DND-41 (cell line): ENCODE results near the gene HS3ST5.

ENCODE experiments used
- ATAC-seq: fragments of 200-7000 bp; cut with Tn5 transposase; 3 replicates; pipeline ENCODE4 v1.9.1; 2021; ENCODE audit warnings: low read depth; ENCODE audit not compliant: insufficient read depth
- DNase-seq: peaks from one replicate; pipeline ENCODE4 v3.0.0-alpha.2; 2020
- H2AFZ ChIP-seq: 2 replicates; pipeline ENCODE4 v1.6.0; 2012; ENCODE audit warnings: low read depth, low read length
- H3K27ac ChIP-seq: 2 replicates; pipeline ENCODE4 v1.5.1; 2012; ENCODE audit warnings: low read length, inconsistent platforms
- H3K27me3 ChIP-seq: fragments of 200-600 bp; sonication (generic); 2 replicates; pipeline ENCODE4 v1.6.0; 2012; ENCODE audit warnings: low read length, mild to moderate bottlenecking, inconsistent platforms; ENCODE audit not compliant: insufficient read depth, poor library complexity
- H3K36me3 ChIP-seq: 2 replicates; pipeline ENCODE4 v1.5.1; 2012; ENCODE audit warnings: low read length, inconsistent platforms; ENCODE audit not compliant: insufficient read depth
- H3K4me1 ChIP-seq: 2 replicates; pipeline ENCODE4 v1.5.1; 2012; ENCODE audit warnings: mild to moderate bottlenecking, low read length; ENCODE audit not compliant: insufficient read depth
- H3K4me2 ChIP-seq: 2 replicates; pipeline ENCODE4 v1.6.0; 2012; ENCODE audit warnings: mild to moderate bottlenecking, moderate library complexity, low read length, inconsistent platforms; ENCODE audit not compliant: insufficient read depth
- H3K4me3 ChIP-seq, 2 experiments: fragments of 200-600 bp in 1 of 2; shearing (Covaris generic) in 1 of 2; 2 replicates each; pipeline ENCODE4 v1.5.1; 2012 to 2016; ENCODE audit warnings: inconsistent platforms in 2 of 2, low read length in 2 of 2, mild to moderate bottlenecking in 2 of 2, low read depth in 1 of 2, moderate library complexity in 1 of 2
- H3K79me2 ChIP-seq: 2 replicates; pipeline ENCODE4 v1.6.0; 2012; ENCODE audit warnings: low read length, inconsistent platforms; ENCODE audit not compliant: insufficient read depth
- H3K9ac ChIP-seq: 2 replicates; pipeline ENCODE4 v1.6.0; 2012; ENCODE audit warnings: low read depth, mild to moderate bottlenecking, inconsistent platforms, low read length, moderate library complexity
- H3K9me3 ChIP-seq: 2 replicates; pipeline ENCODE4 v1.5.1; 2012; ENCODE audit warnings: low read length, moderate library complexity, mild to moderate bottlenecking, inconsistent platforms; ENCODE audit not compliant: insufficient read depth, severe bottlenecking
- H4K20me1 ChIP-seq: 2 replicates; pipeline ENCODE4 v1.6.0; 2012; ENCODE audit warnings: low read length; ENCODE audit not compliant: insufficient read depth
- CTCF ChIP-seq: IDR thresholded peaks from 2 replicates; pipeline ENCODE4 v1.5.1; 2012; ENCODE audit warnings: borderline replicate concordance, low read length, moderate library complexity, mild to moderate bottlenecking; ENCODE audit not compliant: poor library complexity, severe bottlenecking; ENCODE audit errors: extremely low read depth
- EZH2 ChIP-seq: IDR thresholded peaks from 3 replicates; pipeline ENCODE4 v1.6.1; 2012; ENCODE audit warnings: borderline replicate concordance, low read depth, mild to moderate bottlenecking, moderate library complexity, low read length, inconsistent platforms; ENCODE audit not compliant: severe bottlenecking

The HS3ST5 gene

GRCh38 chr6:114172576-114173260, 170.1 kb downstream of the HS3ST5 start:
- H3K27ac ChIP-seq, result no peak overlapping the region
- H3K4me1 ChIP-seq, result no peaks in the 10 kb centered on the region
- no peak overlapping the region for H3K4me3 ChIP-seq
- H3K4me2 ChIP-seq, result no peak overlapping the region
- peaks cover 4% of the 10 kb centered on the region for H3K27me3 ChIP-seq
- H4K20me1 ChIP-seq, result no peaks in the 10 kb centered on the region
- no peak for ATAC-seq
- no peak overlapping the region for H3K9ac ChIP-seq
- H3K36me3 ChIP-seq, result no peaks in the 10 kb centered on the region
- no peak for DNase-seq
- no peaks in the 10 kb centered on the region for H3K9me3 ChIP-seq
- no peak for TF ChIP-seq CTCF
- TF ChIP-seq EZH2, result no peak
- H3K79me2 ChIP-seq, result no peaks in the 10 kb centered on the region
- no peak overlapping the region for H2AFZ ChIP-seq

- H3K27me3 ChIP-seq, result peaks cover 4% of the 10 kb centered on the region
- H3K36me3 ChIP-seq, result no peaks in the 10 kb centered on the region
- H3K79me2 ChIP-seq, result no peaks in the 10 kb centered on the region
- ATAC-seq, result no peak
- H3K27ac ChIP-seq, result no peak overlapping the region
- no peak overlapping the region for H3K4me2 ChIP-seq
- no peaks in the 10 kb centered on the region for H4K20me1 ChIP-seq
- no peaks in the 10 kb centered on the region for H3K9me3 ChIP-seq
- no peak overlapping the region for H3K9ac ChIP-seq
- DNase-seq, result no peak
- TF ChIP-seq CTCF, result no peak
- no peak for TF ChIP-seq EZH2
- H3K4me1 ChIP-seq, result no peaks in the 10 kb centered on the region
- H2AFZ ChIP-seq, result no peak overlapping the region
- H3K4me3 ChIP-seq, result no peak overlapping the region
Measured at GRCh38 chr6:114171473-114171872, 171.3 kb downstream of the HS3ST5 start.

GRCh38 chr6:114170958-114171387, 171.8 kb downstream of the HS3ST5 start:
- H3K4me3 ChIP-seq, result no peak overlapping the region
- no peak for TF ChIP-seq CTCF
- no peaks in the 10 kb centered on the region for H3K4me1 ChIP-seq
- no peaks in the 10 kb centered on the region for H3K36me3 ChIP-seq
- peaks cover 4% of the 10 kb centered on the region for H3K27me3 ChIP-seq
- DNase-seq (no peak), ATAC-seq (no peak)
- H3K4me2 ChIP-seq, result no peak overlapping the region
- H2AFZ ChIP-seq, result no peak overlapping the region
- no peaks in the 10 kb centered on the region for H4K20me1 ChIP-seq
- no peaks in the 10 kb centered on the region for H3K79me2 ChIP-seq
- no peak overlapping the region for H3K9ac ChIP-seq
- H3K27ac ChIP-seq, result no peak overlapping the region
- no peaks in the 10 kb centered on the region for H3K9me3 ChIP-seq

- Histone ChIP-seq H3K27me3 (peaks cover 4% of the 10 kb centered on the region), H2AFZ (no peak overlapping the region), H3K4me3 (no peak overlapping the region), H3K27ac (no peak overlapping the region), H3K4me2 (no peak overlapping the region), H4K20me1 (no peaks in the 10 kb centered on the region), H3K9me3 (no peaks in the 10 kb centered on the region), H3K4me1 (no peaks in the 10 kb centered on the region), H3K9ac (no peak overlapping the region), H3K36me3 (no peaks in the 10 kb centered on the region), H3K79me2 (no peaks in the 10 kb centered on the region)
- TF ChIP-seq CTCF (no peak), EZH2 (no peak)
- DNase-seq, result no peak
- ATAC-seq, result no peak
Measured at GRCh38 chr6:114170372-114170771, 172.5 kb downstream of the HS3ST5 start.
